Adrenal gland (tissue), 12 donors: Measurements from ENCODE around the gene SMC1B. TPM values are rescaled to one million over a fixed set of nuclear protein-coding genes. Genes with fewer than 3 reads are reported as not detected.

Source experiments
- DNase-seq, 7 donors: peaks; one replicate each; pipeline ENCODE4 v3.0.0-alpha.2; 2019 to 2020
- H3K27ac ChIP-seq, 5 donors: fragments of 200-600 bp; sonication (generic) in 4 of 5; 1 replicate in 3 of 5; 2 replicates in 2 of 5; pipeline versions ENCODE4 v1.5.1 to v1.8.0; 2016 to 2020; ENCODE audit warnings: mild to moderate bottlenecking in 1 of 5
- H3K27me3 ChIP-seq: fragments of 200-600 bp; 2 replicates; pipeline ENCODE4 v1.8.0; 2021
- H3K36me3 ChIP-seq, 2 donors: fragments of 200-600 bp; replicated peaks in 1 of 2; 1 replicate in 1 of 2; 2 replicates in 1 of 2; pipeline versions ENCODE4 v1.5.1 to v1.8.0; 2018 to 2022
- H3K4me1 ChIP-seq, 2 donors: fragments of 200-600 bp; replicated peaks in 1 of 2; 1 replicate in 1 of 2; 2 replicates in 1 of 2; pipeline versions ENCODE4 v1.5.1 to v1.8.0; 2018 to 2021
- H3K4me3 ChIP-seq, 4 donors: fragments of 200-600 bp; sonication (generic) in 3 of 4; one replicate each; pipeline ENCODE4 v1.5.1; 2016 to 2018
- H3K9me3 ChIP-seq, 3 donors: fragments of 200-600 bp; sonication (generic) in 1 of 3; replicated peaks in 1 of 3; 1 replicate in 2 of 3; 2 replicates in 1 of 3; pipeline versions ENCODE4 v1.5.1 to v1.8.0; 2016 to 2021
- CTCF ChIP-seq, 6 experiments: fragments of 450-650 bp in 4 of 6; fragments of 200-600 bp in 2 of 6; sonication (generic) in 1 of 6; IDR thresholded peaks; 1 replicate in 5 of 6; 2 replicates in 1 of 6; pipeline versions ENCODE4 v1.5.1 to v1.8.0; 2016 to 2021; ENCODE audit warnings: antibody characterized with exemption in 6 of 6, mild to moderate bottlenecking in 2 of 6, moderate library complexity in 1 of 6
- POLR2A ChIP-seq, 2 donors: fragments of 450-650 bp; IDR thresholded peaks; one replicate each; pipeline ENCODE4 v1.6.1; 2017; ENCODE audit warnings: antibody characterized with exemption in 2 of 2, mild to moderate bottlenecking in 2 of 2, moderate library complexity in 1 of 2
- WGBS, 4 donors: extraction: QIAGEN DNeasy Blood & Tissue Kit in 2 of 4; methylation state at CpG; one replicate each; pipeline versions ENCODE4 v1.1.5 to v1.1.7; 2013 to 2017; 5-methylcytosine and 5-hydroxymethylcytosine counted together
- intact Hi-C, 2 donors: fragments of 100-400 bp; cut with DNase I; formaldehyde crosslinking; loops; one replicate each; pipeline versions ENCODE4 v1.14.1 to v1.15.0; 2022 to 2023
- polyA plus RNA-seq, 3 donors: library from polyadenylated mRNA; stranded (reverse); fragments of 200-250 nt in 2 of 3; fragments of 350-450 nt in 1 of 3; fragmentation: Illumina TruSeq in 1 of 3; extraction: RNeasy Lipid Tissue Mini Kit (QIAGEN cat#74804) in 1 of 3; gene quantifications; one replicate each; pipeline ENCODE4 v1.2.3, GENCODE V29; 2013 to 2014
- total RNA-seq, 9 donors: library from RNA; depleted of rRNA in 4 of 9; stranded (reverse); fragments of >200 nt in 4 of 9; fragments of 120-200 nt in 1 of 9; fragmentation: NEBNext Ultra II Directional in 1 of 9; extraction: Animal tissue kit (Norgen Biotek cat#: 25700) in 1 of 9; gene quantifications; one replicate each; pipeline versions ENCODE4 v1.1.0 to v1.2.4, GENCODE V29; 2013 to 2023
- donor health status: healthy with polysubstance abuse.
- donor health status: Bipolar disorder and iron deficiency.
- donor health status: DM: yes; HTN: yes; CAD: no.
- donor health status: DM: no; HTN: no; CAD: no.
- donor health status: DM: no; HTN: no; CAD: no.
- donor health status: DM: yes; HTN: yes; CAD: no.

SMC1B gene
- total and polyA plus RNA-seq, 12 donors = 0.06 TPM; not detected in 11

DNA sequence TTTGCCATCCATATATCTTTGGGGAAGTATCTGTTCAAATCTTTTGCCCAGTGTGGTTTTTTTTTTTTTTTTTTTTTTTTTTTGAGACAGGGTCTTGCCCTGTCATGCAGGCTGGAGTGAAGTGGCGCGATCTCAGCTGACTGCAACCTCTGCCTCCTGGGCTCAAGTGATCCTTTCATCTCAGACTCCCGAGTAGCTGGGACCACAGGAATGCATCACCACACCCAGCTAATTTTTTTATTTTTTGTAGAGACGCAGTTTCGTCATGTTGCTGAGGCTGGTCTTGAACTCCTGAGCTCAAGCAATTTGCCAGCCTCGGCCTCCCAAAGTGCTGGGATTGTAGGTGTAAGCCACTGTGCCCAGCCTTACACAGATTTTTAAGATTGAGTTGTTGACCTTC, 108.4 kb downstream of the SMC1B start:
- WGBS, 4 donors = 80 to 88% (median 85%) methylated on average over 6 of the region's 6 CpGs
- intact Hi-C loops = no loop called here
- H3K4me3 ChIP-seq = no peak overlapping the region
- TF ChIP-seq CTCF (IDR thresholded peaks at IDR 0.05) = no peak
- H3K27ac ChIP-seq = no peak overlapping the region
- no peaks in the 10 kb centered on the region for H3K9me3 ChIP-seq
- no peak for DNase-seq
- H3K4me1 ChIP-seq = peaks cover 0 to 5% of the 10 kb centered on the region in 2 donors
- no peaks in the 10 kb centered on the region for H3K27me3 ChIP-seq
- H3K36me3 ChIP-seq = no peaks in the 10 kb centered on the region

DNA sequence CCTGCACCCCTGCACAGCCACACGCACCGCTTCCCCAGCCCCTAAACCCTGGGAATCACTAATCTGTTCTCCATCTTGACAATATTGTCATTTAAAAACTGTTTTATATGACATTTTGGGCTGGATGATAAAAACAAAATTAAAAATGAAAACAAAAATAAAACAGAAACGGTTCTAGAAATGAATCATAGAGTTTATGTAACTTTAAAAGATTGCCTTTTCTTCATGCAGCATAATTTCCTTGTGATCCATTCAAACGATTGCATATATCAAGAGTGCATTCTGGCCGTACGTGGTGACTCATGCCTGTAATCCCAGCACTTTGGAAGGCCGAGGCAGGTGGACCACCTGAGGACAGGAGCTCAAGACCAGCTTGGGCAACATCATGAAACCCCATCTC, 110.2 kb downstream of the SMC1B start:
- Histone ChIP-seq H3K36me3 (no peaks in the 10 kb centered on the region), H3K4me3 (no peak overlapping the region), H3K4me1 (no peaks in the 10 kb centered on the region), H3K27me3 (no peaks in the 10 kb centered on the region), H3K9me3 (no peaks in the 10 kb centered on the region), H3K27ac (no peak overlapping the region)
- no peak for DNase-seq
- WGBS, 4 donors = 55 to 69% (median 63%) methylated on average over 7 of the region's 7 CpGs
- TF ChIP-seq CTCF (IDR thresholded peaks at IDR 0.05) (no peak), POLR2A (IDR thresholded peaks at IDR 0.05) (no peak)
- intact Hi-C loops = no loop called here

GRCh38 chr22:45302751-45303150, 110.6 kb downstream of the SMC1B start:
- Histone ChIP-seq H3K4me3 (no peak overlapping the region), H3K36me3 (no peaks in the 10 kb centered on the region)
- intact Hi-C loops = no loop called here

DNA sequence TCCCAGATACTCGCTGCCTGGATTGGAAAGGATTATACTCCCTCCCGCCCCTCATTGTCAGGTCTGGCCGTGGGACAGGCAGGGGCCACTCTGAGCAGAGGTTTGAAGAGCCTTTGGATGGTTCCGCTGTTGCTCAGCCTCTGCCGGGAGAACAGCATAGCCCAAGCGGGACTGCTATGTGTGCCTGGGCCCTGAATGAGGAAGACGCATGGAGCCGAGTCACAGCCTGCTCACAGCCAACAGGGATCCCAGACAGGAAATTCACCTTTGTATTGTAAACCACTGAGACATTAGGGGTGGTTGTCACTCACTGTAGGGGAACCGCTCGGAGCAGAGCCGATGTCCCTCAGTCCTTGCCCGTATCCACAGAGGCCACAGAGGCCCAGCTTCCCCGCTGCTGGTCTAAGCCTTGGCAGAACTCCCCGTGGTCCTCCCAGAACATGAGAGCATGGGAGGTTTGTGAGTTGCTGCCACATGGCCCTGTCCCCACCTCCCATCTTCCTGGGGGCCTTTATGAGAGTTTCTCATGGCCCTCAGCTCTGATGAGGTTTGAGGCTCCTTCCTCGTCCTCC, 114.4 kb downstream of the SMC1B start:
- Histone ChIP-seq H3K27me3 (no peaks in the 10 kb centered on the region), H3K9me3 (no peaks in the 10 kb centered on the region), H3K4me3 (no peak overlapping the region), H3K27ac (no peak overlapping the region), H3K4me1 (no peaks in the 10 kb centered on the region), H3K36me3 (no peaks in the 10 kb centered on the region)
- 79 to 82% (median 81%) methylated on average over 8 to 15 of the region's 15 CpGs for WGBS, 4 donors
- TF ChIP-seq CTCF (IDR thresholded peaks at IDR 0.05) (no peak), POLR2A (IDR thresholded peaks at IDR 0.05) (no peak)
- no peak for DNase-seq
- intact Hi-C loops = no loop called here

More at GRCh38 chr22:45302751-45303150, 110.6 kb downstream of the SMC1B start:
- Histone ChIP-seq H3K27ac (no peak overlapping the region), H3K4me1 (no peaks in the 10 kb centered on the region), H3K9me3 (no peaks in the 10 kb centered on the region), H3K27me3 (no peaks in the 10 kb centered on the region)
- no peak for TF ChIP-seq POLR2A (IDR thresholded peaks at IDR 0.05)
- no peak for DNase-seq
- WGBS, 4 donors = 63 to 77% (median 70%) methylated on average over 8 of the region's 8 CpGs

GRCh38 chr22:45296628-45297297, 116.6 kb downstream of the SMC1B start:
- TF ChIP-seq CTCF (IDR thresholded peaks at IDR 0.05) (no peak), POLR2A (IDR thresholded peaks at IDR 0.05) (no peak)
- intact Hi-C loops = no loop called here
- DNase-seq = no peak
- no peak overlapping the region for H3K4me3 ChIP-seq
- no peaks in the 10 kb centered on the region for H3K36me3 ChIP-seq
- WGBS, 4 donors = 67 to 82% (median 73%) methylated on average over 9 to 13 of the region's 13 CpGs
- no peaks in the 10 kb centered on the region for H3K27me3 ChIP-seq
- no peaks in the 10 kb centered on the region for H3K9me3 ChIP-seq
- no peak overlapping the region for H3K27ac ChIP-seq
- no peaks in the 10 kb centered on the region for H3K4me1 ChIP-seq
